HG03439 (cell line): ENCODE measurements around the gene FAM13C.

ENCODE experiments used
- ATAC-seq: cut with Tn5 transposase; IDR thresholded peaks from one replicate; pipeline ENCODE4 v1.9.1; 2021; ENCODE audit warnings: mild to moderate bottlenecking, moderate library complexity; ENCODE audit not compliant: unreplicated experiment

Gene FAM13C

GRCh38 chr10:59362959-59363381 is 621 bp upstream of the FAM13C start:
- ATAC-seq, result no peak

GRCh38 chr10:59361663-59362143 is 646 bp downstream of the FAM13C start:
- ATAC-seq, result no peak

DNA sequence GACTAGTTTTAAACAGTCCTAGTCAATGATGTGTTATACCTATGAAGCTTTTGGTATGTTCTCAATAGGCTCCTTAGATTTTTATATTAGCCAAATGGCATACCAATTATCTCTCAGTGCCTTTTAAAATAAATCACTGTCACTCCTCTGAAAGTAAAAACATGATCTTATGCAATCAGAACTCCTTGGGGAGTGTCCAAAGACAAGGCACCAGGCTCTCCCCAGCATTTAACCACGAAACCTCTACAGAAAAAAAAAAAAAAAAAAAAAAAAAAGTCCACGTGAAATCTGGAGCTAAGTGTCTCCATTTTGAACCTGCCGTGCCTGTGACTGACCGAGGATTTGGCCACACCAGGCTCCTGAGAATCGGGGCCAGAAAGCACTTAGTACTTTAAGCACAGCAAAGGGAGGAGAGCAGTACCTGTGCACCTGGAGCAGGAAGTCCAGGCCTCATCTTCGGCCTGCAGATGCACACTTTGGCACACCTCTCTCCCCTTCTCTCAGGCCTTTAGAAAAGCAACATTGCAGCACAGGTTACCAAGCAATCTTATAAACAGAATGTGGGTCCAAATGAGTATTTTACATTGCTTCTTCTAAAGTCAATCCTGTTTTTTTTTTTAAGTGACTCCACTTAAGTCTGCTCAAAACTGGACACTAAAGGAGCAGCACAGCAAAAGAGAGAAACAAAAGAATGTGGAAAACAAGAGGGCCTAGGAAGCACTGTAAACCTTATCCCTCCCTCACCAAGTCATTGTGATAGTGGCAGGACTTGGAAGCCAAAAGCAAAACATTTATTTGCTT is 1.5 kb downstream of the FAM13C start:
- ATAC-seq, result no peak

DNA sequence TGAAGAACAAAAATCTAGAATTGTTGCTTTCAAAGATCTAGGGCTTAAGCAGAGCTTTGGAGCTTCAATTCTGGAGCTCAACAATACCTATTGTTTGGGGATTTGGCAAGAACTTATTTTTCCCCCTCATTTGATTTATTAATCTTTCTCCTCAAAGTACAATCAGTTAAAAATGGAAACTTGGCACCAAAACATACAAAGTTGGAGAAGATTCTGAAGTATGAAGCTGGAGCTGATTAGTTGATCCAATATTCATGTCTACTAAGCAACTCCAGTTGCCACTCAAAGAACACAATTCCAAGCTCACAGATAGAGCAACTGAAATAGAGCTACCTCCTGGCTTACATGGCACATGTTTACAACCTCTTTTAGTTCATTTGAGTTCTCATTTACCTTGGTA is 3.8 kb downstream of the FAM13C start:
- no peak for ATAC-seq

DNA sequence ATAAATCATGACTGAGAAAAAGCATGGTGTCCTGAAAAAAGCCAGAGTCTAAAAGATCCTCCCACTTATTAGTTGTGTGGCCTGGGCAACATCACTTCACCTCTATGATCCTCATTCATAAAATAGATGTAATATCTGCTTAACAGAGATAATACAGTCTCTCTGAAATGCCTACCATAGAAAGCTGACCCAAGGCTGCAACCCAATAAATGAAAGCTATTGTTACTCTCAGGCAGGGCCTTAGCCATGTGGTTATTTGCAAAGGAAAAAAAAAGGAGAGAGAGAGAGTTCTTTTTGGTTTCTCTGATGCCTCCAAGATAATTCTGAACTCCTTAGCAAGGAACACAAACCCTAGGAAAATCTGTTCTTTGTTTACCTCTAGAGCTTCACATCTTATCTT is 7.9 kb downstream of the FAM13C start:
- no peak for ATAC-seq

GRCh38 chr10:59350558-59350957 is 11.8 kb downstream of the FAM13C start:
- ATAC-seq, result no peak

DNA sequence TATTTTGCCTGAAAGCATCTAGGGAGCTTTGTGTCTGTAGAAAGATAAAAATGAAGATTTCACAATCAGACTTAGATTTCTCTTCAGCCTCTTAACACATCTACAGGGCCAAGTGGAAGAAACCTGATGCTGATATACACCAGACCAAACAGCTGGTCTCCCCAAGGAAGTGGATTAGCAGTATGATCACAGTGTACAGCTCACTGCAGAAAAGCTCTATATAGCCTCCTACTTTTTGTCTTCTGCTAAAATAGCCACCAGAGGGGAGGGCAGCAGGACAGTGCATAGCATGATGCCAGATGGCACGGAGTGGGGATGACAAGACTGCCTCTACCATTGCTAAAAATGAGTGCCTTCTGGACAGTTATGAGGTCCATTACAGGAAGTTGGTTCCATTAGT is 16.0 kb downstream of the FAM13C start:
- no peak for ATAC-seq

- no peak for ATAC-seq
These were observed 19.6 kb downstream of the FAM13C start for GRCh38 chr10:59342723-59343122.

DNA sequence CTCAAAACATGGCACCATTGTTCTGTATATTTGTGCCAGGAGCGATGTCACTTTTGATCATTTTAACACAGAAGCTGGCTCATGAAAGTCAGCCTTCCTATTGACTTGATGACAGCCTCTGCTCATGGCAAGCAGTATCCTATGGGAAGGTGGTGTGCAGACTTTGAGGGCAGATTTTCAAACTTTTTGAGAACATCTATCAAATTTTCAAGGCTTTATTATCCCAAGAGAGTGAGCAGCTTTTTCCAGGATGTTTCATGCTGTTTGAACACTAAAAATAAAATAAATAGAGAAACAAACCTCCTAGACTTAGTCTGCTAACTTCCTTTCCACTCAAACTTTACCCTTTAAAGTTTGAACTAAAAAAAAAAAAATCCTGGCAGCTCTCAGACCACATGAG is 20.3 kb downstream of the FAM13C start:
- ATAC-seq, result no peak

GRCh38 chr10:59340285-59340684 is 22.1 kb downstream of the FAM13C start:
- no peak for ATAC-seq

- no peak for ATAC-seq
These were observed 23.0 kb downstream of the FAM13C start for GRCh38 chr10:59339351-59339750.

GRCh38 chr10:59337201-59337652 is 25.1 kb downstream of the FAM13C start:
- no peak for ATAC-seq

GRCh38 chr10:59336632-59337031 is 25.7 kb downstream of the FAM13C start:
- no peak for ATAC-seq

DNA sequence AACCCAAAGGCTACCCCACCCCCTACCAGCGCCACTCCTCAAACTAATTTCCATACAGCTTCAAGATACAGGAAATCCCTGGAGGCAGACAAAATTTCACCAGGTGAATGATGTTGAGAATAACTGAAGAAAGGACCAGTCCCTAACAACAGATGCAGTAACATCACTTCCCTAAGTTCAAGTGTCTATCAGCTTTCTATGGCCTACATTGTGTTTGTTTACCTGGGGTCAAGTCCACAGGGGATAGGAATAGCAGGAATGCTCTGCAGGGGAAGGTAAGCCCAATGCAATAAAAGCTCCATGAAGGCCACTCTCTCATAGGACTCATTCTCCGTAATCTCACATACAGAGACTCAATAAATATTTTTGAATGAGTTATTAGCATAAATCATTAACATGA is 26.9 kb downstream of the FAM13C start:
- no peak for ATAC-seq

GRCh38 chr10:59333701-59334100 is 28.6 kb downstream of the FAM13C start:
- no peak for ATAC-seq

GRCh38 chr10:59332581-59332980 is 29.8 kb downstream of the FAM13C start:
- no peak for ATAC-seq

DNA sequence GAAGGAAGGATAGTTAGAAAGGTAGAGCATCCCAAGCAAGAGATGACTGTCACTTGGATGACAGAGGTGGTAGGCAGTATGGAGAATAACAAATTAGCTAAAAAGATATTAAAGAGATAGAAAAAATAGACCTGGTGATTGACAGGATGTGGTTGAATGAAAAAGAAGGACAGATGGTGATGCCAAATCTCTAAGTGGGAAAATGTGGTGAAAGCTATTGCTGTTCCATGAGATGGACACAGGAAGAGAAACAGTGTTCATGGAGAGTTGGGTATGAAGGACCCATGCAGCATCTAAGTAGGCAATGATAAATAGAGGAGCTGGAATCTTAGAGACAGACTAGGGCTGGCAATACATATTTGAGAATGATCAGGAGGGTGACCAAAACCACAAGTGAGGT is 30.7 kb downstream of the FAM13C start:
- ATAC-seq, result no peak

DNA sequence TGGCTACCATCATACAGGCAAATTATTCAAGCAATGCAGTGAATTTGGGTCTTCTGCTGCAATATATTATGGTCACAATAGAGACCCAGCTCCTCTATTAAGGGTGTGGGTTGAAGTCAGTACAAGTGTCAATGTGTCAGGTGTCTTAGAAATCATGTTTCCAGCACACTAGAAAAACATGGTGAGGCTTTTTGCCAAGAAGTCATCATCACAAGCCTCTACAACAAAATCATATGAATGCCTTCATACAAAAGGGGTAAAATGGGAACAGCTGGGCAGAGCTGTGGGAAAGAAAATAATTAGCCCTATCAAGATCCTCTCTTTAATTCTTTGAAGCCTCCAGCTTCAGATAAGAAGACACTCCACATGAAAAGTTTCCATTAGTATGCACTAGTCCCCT is 37.2 kb downstream of the FAM13C start:
- ATAC-seq, result no peak

DNA sequence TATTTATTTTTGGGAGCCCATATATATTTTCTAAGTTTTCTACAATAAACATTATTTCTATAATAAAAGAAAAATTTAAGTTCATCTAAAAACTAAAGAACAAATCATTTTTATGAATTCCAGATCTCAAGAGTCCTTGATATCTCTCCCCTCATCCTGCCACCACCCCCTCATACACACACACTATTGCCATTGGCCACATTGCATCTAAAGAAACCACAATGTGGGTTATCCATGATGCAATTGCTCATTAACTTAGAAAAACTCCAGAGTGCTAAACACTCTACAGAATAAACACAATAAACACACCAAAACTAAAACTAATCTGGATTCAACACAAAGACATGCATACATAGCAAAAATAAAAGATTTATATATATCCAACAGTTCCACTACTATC is 37.8 kb downstream of the FAM13C start:
- ATAC-seq, result no peak

GRCh38 chr10:59323831-59324401 is 38.4 kb downstream of the FAM13C start:
- no peak for ATAC-seq

DNA sequence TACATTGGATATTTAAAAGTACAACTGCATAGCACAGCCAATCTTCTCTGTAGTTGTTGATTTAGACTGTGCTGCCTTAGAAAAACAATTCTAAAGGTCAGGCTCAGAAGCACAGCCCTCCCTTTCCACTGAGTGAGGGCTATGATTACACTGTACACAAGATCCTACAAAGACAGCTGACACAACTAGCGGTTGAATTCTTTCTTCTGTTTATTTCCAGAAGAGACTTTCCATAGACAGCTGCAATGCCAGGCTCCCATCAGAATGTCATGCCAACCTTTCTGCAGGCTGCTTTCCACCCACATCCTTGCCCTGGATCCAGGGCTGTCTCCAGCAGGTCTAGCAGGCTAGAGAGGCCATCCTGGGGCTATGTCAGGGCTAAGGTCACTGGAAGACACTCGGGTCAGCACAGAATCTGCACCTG is 39.3 kb downstream of the FAM13C start:
- ATAC-seq, result no peak

- ATAC-seq, result no peak
These were observed 40.2 kb downstream of the FAM13C start for GRCh38 chr10:59322131-59322530.
